Epithelial cell of esophagus (primary cell): Measurements from ENCODE around the gene VSIG4.

Experiments used
- DNase-seq: peaks from one replicate; pipeline ENCODE4 v3.0.0; 2010; ENCODE audit warnings: low read depth
- H3K4me3 ChIP-seq: 2 replicates; pipeline ENCODE4 v1.5.1; 2011; ENCODE audit warnings: mild to moderate bottlenecking, low read length, control low read depth
- TF ChIP-seq, protein P1 (sequence below): IDR thresholded peaks from 2 replicates; pipeline ENCODE4 v1.5.1; 2011; ENCODE audit warnings: low read depth, mild to moderate bottlenecking, low read length, control low read depth, inconsistent platforms; ENCODE audit not compliant: insufficient read depth; ENCODE audit errors: missing control alignments

VSIG4 gene

DNA sequence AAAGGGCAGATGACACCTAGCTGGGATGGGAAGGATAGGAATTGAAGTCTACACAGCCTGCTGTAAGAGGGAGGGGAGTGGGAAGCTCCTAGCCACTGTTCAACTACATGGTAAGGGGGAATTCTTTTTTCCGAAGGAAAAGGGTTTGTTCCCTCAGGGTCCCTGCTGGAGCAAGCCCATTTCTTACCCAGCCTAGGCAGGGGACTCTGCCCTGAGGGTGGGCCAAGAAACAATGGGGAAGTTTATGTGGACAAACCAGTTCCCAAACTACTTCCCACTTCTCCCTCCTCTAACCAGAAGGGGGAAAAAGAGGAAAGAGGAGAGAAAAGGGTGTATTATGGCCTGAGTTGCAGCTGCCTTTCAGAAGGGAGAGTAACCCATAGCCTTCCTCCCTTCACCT, 13.5 kb upstream of the VSIG4 start:
- TF ChIP-seq, protein P1, sequence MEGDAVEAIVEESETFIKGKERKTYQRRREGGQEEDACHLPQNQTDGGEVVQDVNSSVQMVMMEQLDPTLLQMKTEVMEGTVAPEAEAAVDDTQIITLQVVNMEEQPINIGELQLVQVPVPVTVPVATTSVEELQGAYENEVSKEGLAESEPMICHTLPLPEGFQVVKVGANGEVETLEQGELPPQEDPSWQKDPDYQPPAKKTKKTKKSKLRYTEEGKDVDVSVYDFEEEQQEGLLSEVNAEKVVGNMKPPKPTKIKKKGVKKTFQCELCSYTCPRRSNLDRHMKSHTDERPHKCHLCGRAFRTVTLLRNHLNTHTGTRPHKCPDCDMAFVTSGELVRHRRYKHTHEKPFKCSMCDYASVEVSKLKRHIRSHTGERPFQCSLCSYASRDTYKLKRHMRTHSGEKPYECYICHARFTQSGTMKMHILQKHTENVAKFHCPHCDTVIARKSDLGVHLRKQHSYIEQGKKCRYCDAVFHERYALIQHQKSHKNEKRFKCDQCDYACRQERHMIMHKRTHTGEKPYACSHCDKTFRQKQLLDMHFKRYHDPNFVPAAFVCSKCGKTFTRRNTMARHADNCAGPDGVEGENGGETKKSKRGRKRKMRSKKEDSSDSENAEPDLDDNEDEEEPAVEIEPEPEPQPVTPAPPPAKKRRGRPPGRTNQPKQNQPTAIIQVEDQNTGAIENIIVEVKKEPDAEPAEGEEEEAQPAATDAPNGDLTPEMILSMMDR = no peak
- DNase-seq = no peak
- no peak overlapping the region for H3K4me3 ChIP-seq

DNA sequence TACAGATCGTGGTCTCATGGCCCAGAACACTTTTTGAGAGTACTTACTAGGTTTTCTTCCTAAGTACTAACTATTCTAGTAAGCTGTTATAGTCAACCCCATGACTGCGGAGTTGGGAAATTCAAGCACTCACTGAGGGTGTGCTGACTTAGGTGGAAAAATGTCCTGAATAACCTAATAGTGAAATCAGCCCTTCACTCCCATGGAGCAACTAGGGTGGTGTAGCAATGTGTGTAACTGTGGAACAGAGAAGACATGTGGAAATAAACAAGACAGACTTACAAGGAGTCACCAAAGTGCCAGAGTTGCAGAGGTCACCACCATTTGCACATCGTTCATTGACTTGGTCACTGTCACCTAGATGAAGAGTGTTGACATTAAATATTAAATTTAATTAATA, 12.1 kb upstream of the VSIG4 start:
- TF ChIP-seq, protein P1 = no peak
- no peak overlapping the region for H3K4me3 ChIP-seq

DNA sequence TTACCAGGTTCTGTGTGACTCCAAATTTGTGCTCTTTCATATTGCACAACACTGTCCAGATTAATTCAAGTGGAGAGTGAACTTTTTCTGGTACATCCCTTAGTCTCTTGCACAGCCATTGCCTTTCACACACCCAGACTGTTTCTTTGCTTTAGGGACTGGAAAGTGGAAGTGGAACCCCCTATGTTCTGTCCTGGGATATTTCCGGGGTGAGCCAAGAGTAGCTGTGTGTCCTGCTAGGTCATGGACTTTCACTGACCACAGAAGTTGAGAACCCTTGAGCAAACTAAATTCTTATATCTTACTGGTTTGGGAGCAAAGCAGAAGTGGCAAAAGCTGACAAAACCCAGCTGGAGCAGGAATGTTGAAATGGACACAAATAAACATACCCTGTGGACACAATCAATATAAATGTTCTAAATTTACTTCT, 10.3 kb upstream of the VSIG4 start:
- TF ChIP-seq, protein P1 = no peak
- no peak for DNase-seq
- no peak overlapping the region for H3K4me3 ChIP-seq

More for the DNA sequence above, 12.1 kb upstream of the VSIG4 start:
- no peak for DNase-seq

DNA sequence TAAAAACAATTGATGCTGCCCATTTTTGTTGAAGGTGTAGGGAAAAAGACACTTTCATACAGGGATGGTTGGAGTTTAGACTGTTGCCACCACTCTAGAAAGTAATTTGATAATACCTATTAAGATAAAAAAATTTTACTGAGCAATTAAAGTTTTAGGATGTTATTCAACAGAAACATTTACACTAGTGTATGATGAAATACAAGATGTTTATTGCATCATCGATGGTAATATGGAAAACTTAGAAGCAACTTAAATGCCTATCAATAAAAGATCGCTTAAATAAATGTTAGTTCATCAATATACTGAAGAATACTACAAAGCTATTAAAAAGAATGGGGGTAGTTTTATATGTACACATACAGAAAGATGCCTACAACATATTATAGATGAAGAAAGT, 9.2 kb upstream of the VSIG4 start:
- TF ChIP-seq, protein P1 = no peak
- no peak overlapping the region for H3K4me3 ChIP-seq
- no peak for DNase-seq

DNA sequence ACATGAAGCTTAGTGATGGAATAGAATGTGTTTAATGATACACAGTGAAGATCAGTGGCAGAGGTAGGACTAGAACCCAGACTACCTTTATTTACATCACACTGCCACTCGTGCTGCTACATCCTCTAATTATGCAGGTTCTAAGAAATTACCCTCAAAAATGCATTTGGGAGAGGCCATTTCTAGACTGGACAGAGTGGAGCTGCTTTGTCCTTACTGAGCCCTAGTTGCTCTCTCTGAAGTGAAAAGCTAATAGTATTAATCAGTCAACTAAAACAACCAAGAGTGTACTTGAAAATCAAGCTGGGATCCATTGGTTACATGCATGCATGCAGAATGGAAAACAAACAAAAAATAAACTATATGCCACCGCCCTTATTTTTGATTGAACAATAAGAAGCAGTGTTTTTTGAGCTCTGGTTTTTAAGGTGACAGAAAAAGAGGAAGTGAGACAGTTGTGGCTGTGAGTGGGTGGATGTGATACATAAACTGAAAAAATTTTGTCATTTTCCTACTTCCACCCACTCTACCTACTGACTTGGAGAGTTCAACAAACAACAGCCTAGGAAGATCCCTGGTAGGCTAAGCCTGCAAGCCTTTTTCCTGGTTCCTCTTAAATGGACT, 6.8 kb upstream of the VSIG4 start:
- TF ChIP-seq, protein P1 = no peak
- DNase-seq = no peak
- no peak overlapping the region for H3K4me3 ChIP-seq

DNA sequence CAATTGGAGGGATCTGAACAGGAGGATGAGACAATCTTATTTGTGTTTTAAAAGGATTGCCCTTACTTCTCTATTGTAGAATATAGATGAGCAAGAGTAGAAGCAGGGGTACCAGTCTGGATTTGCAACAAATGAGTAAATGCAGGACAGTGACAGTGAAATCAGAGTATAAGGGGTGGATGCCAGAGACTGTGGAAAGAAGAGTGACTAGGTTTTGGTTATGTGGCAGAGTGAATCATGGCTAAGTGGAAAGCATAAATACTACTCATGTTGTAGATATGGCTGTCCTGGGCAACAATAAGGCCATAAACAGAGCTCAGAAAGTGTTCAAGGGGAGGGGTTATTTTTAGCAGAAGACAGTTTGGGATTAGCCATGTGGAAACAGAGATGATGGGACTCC, 6.0 kb upstream of the VSIG4 start:
- no peak for DNase-seq

More for the DNA sequence above, 6.0 kb upstream of the VSIG4 start:
- TF ChIP-seq, protein P1 = no peak
- no peak overlapping the region for H3K4me3 ChIP-seq
